ENCODE results near the gene CANT1. TPM values are rescaled to one million over a fixed set of nuclear protein-coding genes. Genes with fewer than 3 reads are reported as not detected.
A peak's percentile ranks its signal among the peaks of the same experiment; 100 is the strongest.

CANT1 gene
- total and polyA plus RNA-seq, 9 donors: 18.6 to 48.8 (median 33.8) TPM

- Histone ChIP-seq H3K4me3 (no peak overlapping the region), H3K9me3 (no peaks in the 10 kb centered on the region), H3K27ac (no peak overlapping the region), H3K36me3 (no peaks in the 10 kb centered on the region), H3K4me1 (ENCODE audit: insufficient read depth) (no peaks in the 10 kb centered on the region), H3K27me3 (no peaks in the 10 kb centered on the region)
- intact Hi-C loops (cut with DNase I): loop anchor here in 1 of 4 donors (5.0 kb wide), 1 partner anchor 40 kb away; no protein-coding TSS in a partner anchor
- TF ChIP-seq POLR2A (IDR thresholded peaks at IDR 0.05) (no peak), EP300 (IDR thresholded peaks at IDR 0.05) (no peak), CTCF (IDR thresholded peaks at IDR 0.05) (no peak)
- WGBS, 3 donors: 86 to 93% (median 89%) methylated on average over 30 of the region's 30 CpGs
- DNase-seq: peak in 1 of 5 donors; percentile 30
These were observed 37.8 kb upstream of the CANT1 start for GRCh38 chr17:79047291-79047920.

GRCh38 chr17:79046916-79047280 is 37.3 kb upstream of the CANT1 start:
- Histone ChIP-seq H3K27me3 (no peaks in the 10 kb centered on the region), H3K4me3 (no peak overlapping the region), H3K36me3 (no peaks in the 10 kb centered on the region), H3K4me1 (ENCODE audit: insufficient read depth) (peaks cover 2% of the 10 kb centered on the region), H3K9me3 (no peaks in the 10 kb centered on the region), H3K27ac (no peak overlapping the region)
- 55 to 71% (median 55%) methylated on average over 15 of the region's 15 CpGs for WGBS, 3 donors
- TF ChIP-seq POLR2A (IDR thresholded peaks at IDR 0.05): no peak
- no peak for TF ChIP-seq EP300 (IDR thresholded peaks at IDR 0.05)
- no peak for TF ChIP-seq CTCF (IDR thresholded peaks at IDR 0.05)
- intact Hi-C loops (cut with DNase I): loop anchor here in 1 of 4 donors (5.0 kb wide), 1 partner anchor 40 kb away; no protein-coding TSS in a partner anchor
- no peak for DNase-seq

GRCh38 chr17:79046197-79046915 is 36.8 kb upstream of the CANT1 start:
- intact Hi-C loops (cut with DNase I): loop anchor here in 1 of 4 donors (5.0 kb wide), 1 partner anchor 41 kb away; no protein-coding TSS in a partner anchor
- peak in 1 of 5 donors; percentile 30 for DNase-seq
- Histone ChIP-seq H3K4me1 (ENCODE audit: insufficient read depth) (peaks cover 2% of the 10 kb centered on the region), H3K36me3 (no peaks in the 10 kb centered on the region), H3K4me3 (no peak overlapping the region), H3K27ac (no peak overlapping the region), H3K9me3 (no peaks in the 10 kb centered on the region), H3K27me3 (no peaks in the 10 kb centered on the region)
- no peak for TF ChIP-seq CTCF (IDR thresholded peaks at IDR 0.05)
- TF ChIP-seq POLR2A (IDR thresholded peaks at IDR 0.05): no peak
- no peak for TF ChIP-seq EP300 (IDR thresholded peaks at IDR 0.05)
- 57 to 71% (median 69%) methylated on average over 25 of the region's 25 CpGs for WGBS, 3 donors

- Histone ChIP-seq H3K9me3 (no peaks in the 10 kb centered on the region), H3K4me1 (ENCODE audit: insufficient read depth) (peaks cover 2% of the 10 kb centered on the region), H3K36me3 (no peaks in the 10 kb centered on the region), H3K27ac (no peak overlapping the region), H3K27me3 (no peaks in the 10 kb centered on the region), H3K4me3 (no peak overlapping the region)
- intact Hi-C loops (cut with DNase I): loop anchor here in 1 of 4 donors (5.0 kb wide), 1 partner anchor 41 kb away; no protein-coding TSS in a partner anchor
- no peak for TF ChIP-seq EP300 (IDR thresholded peaks at IDR 0.05)
- TF ChIP-seq CTCF (IDR thresholded peaks at IDR 0.05): peak; percentile 72 to 82 (median 80)
- WGBS, 3 donors: 9 to 16% (median 9%) methylated on average over 11 of the region's 11 CpGs
- peak; percentile 45 to 82 (median 68) for DNase-seq
These were observed 36.3 kb upstream of the CANT1 start for GRCh38 chr17:79045842-79046196.

All from ovary (tissue), 9 donors.